ENCODE data around the gene ETFBKMT.
"Not testable (repeated sequence)": the region's sequence is repeated elsewhere in the genome, so short reads cannot be mapped to it uniquely, and the experiment has no call there.

Gene ETFBKMT

GRCh38 chr12:31718542-31719198, 59.2 kb downstream of the ETFBKMT start:
- not testable (repeated sequence) for DNase-seq (ENCODE audit: low spot score)

GRCh38 chr12:31722580-31722979, 63.1 kb downstream of the ETFBKMT start:
- no peak for DNase-seq (ENCODE audit: low spot score)

Data from AG20443 (cell line).